Keratinocyte (primary cell): ENCODE data around the gene PTPRN2. TPM values are rescaled to one million over a fixed set of nuclear protein-coding genes. Genes with fewer than 3 reads are reported as not detected.

ENCODE experiments used
- DNase-seq: peaks from one replicate; pipeline ENCODE4 v3.0.0-alpha.2; 2011; ENCODE audit warnings: low read depth, missing footprints, low spot score
- FAIRE-seq: peaks from 2 replicates; lab custom pipeline; 2011; peaks lifted over from hg19 to GRCh38; lab: Jason Lieb, UNC
- H2AFZ ChIP-seq: 2 replicates; pipeline ENCODE4 v1.6.0; 2012; ENCODE audit warnings: low read length, control low read depth, inconsistent platforms; ENCODE audit not compliant: control insufficient read depth
- H3K27ac ChIP-seq: 2 replicates; pipeline ENCODE4 v1.5.1; 2011; ENCODE audit warnings: low read length; ENCODE audit not compliant: control insufficient read depth, insufficient read depth
- H3K27me3 ChIP-seq: 3 replicates; pipeline ENCODE4 v1.6.0; 2011; ENCODE audit warnings: low read length; ENCODE audit not compliant: control insufficient read depth, insufficient read depth; ENCODE audit errors: extremely low read depth
- H3K36me3 ChIP-seq, 2 experiments: 2 replicates in 1 of 2; 3 replicates in 1 of 2; pipeline ENCODE4 v1.5.1; 2011; ENCODE audit warnings: low read length in 2 of 2, mild to moderate bottlenecking in 1 of 2; ENCODE audit not compliant: control insufficient read depth in 2 of 2, insufficient read depth in 2 of 2; ENCODE audit errors: extremely low read depth in 1 of 2
- H3K4me1 ChIP-seq: 3 replicates; pipeline ENCODE4 v1.5.1; 2011; ENCODE audit warnings: low read length; ENCODE audit not compliant: control insufficient read depth, insufficient read depth; ENCODE audit errors: extremely low read depth
- H3K4me2 ChIP-seq: 3 replicates; pipeline ENCODE4 v1.6.0; 2011; ENCODE audit warnings: low read depth, low read length; ENCODE audit not compliant: control insufficient read depth, insufficient read depth; ENCODE audit errors: extremely low read depth
- H3K4me3 ChIP-seq, 3 experiments: fragments of 200-600 bp in 1 of 3; sonication (generic) in 1 of 3; 2 replicates in 2 of 3; 3 replicates in 1 of 3; pipeline ENCODE4 v1.5.1; 2011 to 2016; ENCODE audit warnings: low read length in 3 of 3, mild to moderate bottlenecking in 3 of 3, control low read depth in 2 of 3, inconsistent platforms in 1 of 3, low read depth in 1 of 3, mixed read lengths in 1 of 3, mixed run types in 1 of 3, moderate library complexity in 1 of 3; ENCODE audit not compliant: control insufficient read depth in 2 of 3, insufficient read depth in 2 of 3; ENCODE audit errors: extremely low read depth in 1 of 3
- H3K79me2 ChIP-seq: 2 replicates; pipeline ENCODE4 v1.6.0; 2012; ENCODE audit warnings: low read length; ENCODE audit not compliant: control insufficient read depth, insufficient read depth
- H3K9ac ChIP-seq: 3 replicates; pipeline ENCODE4 v1.6.0; 2011; ENCODE audit warnings: low read length; ENCODE audit not compliant: control insufficient read depth, insufficient read depth; ENCODE audit errors: extremely low read depth
- H3K9me1 ChIP-seq: 3 replicates; pipeline ENCODE4 v1.6.0; 2011; ENCODE audit warnings: low read length; ENCODE audit not compliant: control insufficient read depth, insufficient read depth; ENCODE audit errors: extremely low read depth
- H3K9me3 ChIP-seq: 2 replicates; pipeline ENCODE4 v1.5.1; 2012; ENCODE audit warnings: low read depth, low read length; ENCODE audit not compliant: control insufficient read depth
- H4K20me1 ChIP-seq: 3 replicates; pipeline ENCODE4 v1.6.0; 2011; ENCODE audit warnings: low read length; ENCODE audit not compliant: control insufficient read depth, insufficient read depth; ENCODE audit errors: extremely low read depth
- EZH2 ChIP-seq: IDR thresholded peaks from one replicate; pipeline ENCODE4 v1.6.1; 2012; ENCODE audit warnings: inconsistent platforms, mild to moderate bottlenecking, low read length, moderate library complexity
- dilution Hi-C: fragments of 300-500 bp; cut with MboI; formaldehyde crosslinking; loops from one replicate; pipeline ENCODE4 v1.7.0; 2020; ENCODE audit warnings: low sequenced_read_pairs; ENCODE audit not compliant: extremely low pct_ligation_motif_present
- polyA plus RNA-seq, 5 experiments: library from polyadenylated mRNA; depleted of rRNA in 3 of 5; stranded (reverse) in 3 of 5; stranded (forward) in 1 of 5; unstranded in 1 of 5; fragments of >200 nt; gene quantifications; 1 replicate in 1 of 5; 2 replicates in 3 of 5; 3 replicates in 1 of 5; pipeline versions ENCODE4 v1.2.1 to v1.2.3, GENCODE V29; 2011 to 2012; ENCODE audit warnings: missing spikeins in 2 of 5, low read depth in 1 of 5, low replicate concordance in 1 of 5
- TF ChIP-seq, protein P1 (sequence below), 3 experiments: IDR thresholded peaks in 1 of 3; conservative IDR thresholded peaks in 1 of 3; optimal IDR thresholded peaks in 1 of 3; 2 replicates in 2 of 3; 3 replicates in 1 of 3; pipeline versions ENCODE3 to v1.5.1; 2011; ENCODE audit warnings: low read length in 3 of 3, mild to moderate bottlenecking in 3 of 3, moderate library complexity in 2 of 3, control low read depth in 1 of 3, inconsistent platforms in 1 of 3; ENCODE audit not compliant: insufficient read depth in 2 of 3; ENCODE audit errors: extremely low read depth in 1 of 3

The PTPRN2 gene
- polyA plus RNA-seq, 1 donor (not counting 4 experiments of a cell fraction or from before 2014, with no cell fraction given): not detected

DNA sequence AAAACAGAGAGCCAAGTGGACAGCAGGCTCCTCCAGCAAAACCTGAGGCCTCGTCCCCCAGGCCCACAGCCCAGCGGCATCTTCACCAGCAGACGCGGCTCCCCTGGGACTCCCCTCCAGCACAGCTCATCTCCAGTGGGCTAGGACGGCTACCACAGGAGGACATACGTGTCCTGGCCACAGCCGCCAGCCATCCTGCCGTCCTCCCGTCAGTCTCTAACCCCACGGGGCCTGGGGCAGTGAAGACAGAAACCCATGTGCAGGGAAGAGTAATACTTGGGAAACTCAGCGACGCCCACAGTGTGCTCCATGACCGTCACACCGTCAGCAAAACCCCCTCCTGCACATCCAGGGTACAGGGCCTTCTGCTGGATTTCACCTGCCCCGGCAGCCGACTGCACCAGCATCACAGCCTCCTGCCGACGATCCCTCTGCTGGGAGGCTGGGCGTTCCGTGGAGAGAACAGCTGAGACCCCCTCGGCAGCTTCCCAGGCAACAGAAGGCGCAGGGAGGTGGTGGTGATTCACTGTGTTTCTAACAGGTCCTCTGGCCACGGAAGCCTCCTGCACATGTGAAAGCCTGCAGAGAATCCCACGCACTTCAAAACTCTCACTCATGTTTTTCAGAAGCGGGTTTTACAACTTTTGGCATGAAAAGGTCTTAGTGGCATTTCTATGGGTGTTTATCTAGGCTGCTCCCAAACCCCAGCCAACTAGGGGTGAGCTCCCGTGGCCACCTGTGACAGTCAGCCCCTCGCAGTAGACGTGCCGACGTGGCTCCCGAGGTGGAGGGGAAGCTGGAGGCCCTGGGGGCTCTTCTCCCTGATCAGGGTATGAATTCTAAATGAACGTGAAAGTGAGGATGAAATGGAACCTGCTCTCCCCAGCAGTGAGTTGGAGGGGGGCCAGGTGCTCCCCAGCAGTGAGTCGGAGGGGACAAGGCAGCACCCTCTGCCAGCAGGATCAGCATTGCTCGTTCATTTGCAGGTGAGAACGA, 513.5 kb downstream of the PTPRN2 start:
- FAIRE-seq (no peak), DNase-seq (no peak)
- H3K27me3 ChIP-seq: no peaks in the 10 kb centered on the region
- H3K4me2 ChIP-seq: no peak overlapping the region
- no peak overlapping the region for H3K27ac ChIP-seq
- H3K4me3 ChIP-seq: no peak overlapping the region
- H3K36me3 ChIP-seq: no peaks in the 10 kb centered on the region
- dilution Hi-C loops: no loop called here
- no peaks in the 10 kb centered on the region for H3K9me1 ChIP-seq
- H2AFZ ChIP-seq: no peak overlapping the region
- TF ChIP-seq, protein P1, sequence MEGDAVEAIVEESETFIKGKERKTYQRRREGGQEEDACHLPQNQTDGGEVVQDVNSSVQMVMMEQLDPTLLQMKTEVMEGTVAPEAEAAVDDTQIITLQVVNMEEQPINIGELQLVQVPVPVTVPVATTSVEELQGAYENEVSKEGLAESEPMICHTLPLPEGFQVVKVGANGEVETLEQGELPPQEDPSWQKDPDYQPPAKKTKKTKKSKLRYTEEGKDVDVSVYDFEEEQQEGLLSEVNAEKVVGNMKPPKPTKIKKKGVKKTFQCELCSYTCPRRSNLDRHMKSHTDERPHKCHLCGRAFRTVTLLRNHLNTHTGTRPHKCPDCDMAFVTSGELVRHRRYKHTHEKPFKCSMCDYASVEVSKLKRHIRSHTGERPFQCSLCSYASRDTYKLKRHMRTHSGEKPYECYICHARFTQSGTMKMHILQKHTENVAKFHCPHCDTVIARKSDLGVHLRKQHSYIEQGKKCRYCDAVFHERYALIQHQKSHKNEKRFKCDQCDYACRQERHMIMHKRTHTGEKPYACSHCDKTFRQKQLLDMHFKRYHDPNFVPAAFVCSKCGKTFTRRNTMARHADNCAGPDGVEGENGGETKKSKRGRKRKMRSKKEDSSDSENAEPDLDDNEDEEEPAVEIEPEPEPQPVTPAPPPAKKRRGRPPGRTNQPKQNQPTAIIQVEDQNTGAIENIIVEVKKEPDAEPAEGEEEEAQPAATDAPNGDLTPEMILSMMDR (optimal IDR thresholded peaks at IDR 0.05 in 1 of 3, IDR thresholded peaks at IDR 0.05 in 1 of 3, conservative IDR thresholded peaks at IDR 0.05 in 1 of 3; ENCODE audit: extremely low read depth in 1 of 3, insufficient read depth in 2 of 3, low read length in 3 of 3): no peak
- TF ChIP-seq EZH2: no peak
- no peak overlapping the region for H3K9ac ChIP-seq
- H4K20me1 ChIP-seq: no peaks in the 10 kb centered on the region
- H3K79me2 ChIP-seq: no peaks in the 10 kb centered on the region
- H3K9me3 ChIP-seq: peaks cover 16% of the 10 kb centered on the region
- H3K4me1 ChIP-seq: no peaks in the 10 kb centered on the region

DNA sequence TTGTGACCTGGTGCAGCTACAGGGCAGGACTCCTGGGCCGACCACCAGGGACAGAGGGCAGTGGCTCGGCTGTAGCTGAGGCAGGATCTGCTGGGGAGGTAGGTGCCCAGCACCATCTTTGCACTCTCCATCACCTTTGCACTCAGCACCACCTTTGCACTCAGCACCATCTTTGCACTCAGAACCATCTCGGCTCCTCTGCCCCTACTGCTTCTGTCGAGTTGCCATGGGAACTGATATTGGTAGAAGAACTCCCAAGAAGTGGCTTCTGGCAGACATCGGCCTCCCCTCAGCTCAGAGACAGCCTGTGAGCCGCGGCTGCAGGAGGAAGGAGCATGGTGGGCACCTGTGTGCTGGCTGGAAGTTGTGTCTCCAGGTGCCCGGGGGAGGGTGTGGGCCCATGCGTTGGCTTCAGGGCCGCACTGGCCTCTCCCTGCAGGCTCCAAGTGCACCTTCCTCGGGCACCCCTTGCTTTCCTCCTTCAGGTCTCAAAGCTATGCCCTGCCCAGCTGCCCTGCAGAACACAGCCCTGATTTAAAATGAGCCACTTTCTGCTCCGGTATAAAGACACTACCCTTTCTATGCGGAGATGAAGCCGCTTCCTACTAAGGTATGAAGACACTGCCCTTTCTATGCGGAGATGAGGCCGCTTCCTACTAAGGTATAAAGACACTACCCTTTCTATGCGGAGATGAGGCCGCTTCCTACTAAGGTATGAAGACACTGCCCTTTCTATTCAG, 514.5 kb downstream of the PTPRN2 start:
- Histone ChIP-seq H3K27me3 (no peaks in the 10 kb centered on the region), H3K9me1 (no peaks in the 10 kb centered on the region), H3K36me3 (no peaks in the 10 kb centered on the region), H3K27ac (no peak overlapping the region), H3K9ac (no peak overlapping the region), H3K4me3 (no peak overlapping the region), H3K79me2 (no peaks in the 10 kb centered on the region), H4K20me1 (no peaks in the 10 kb centered on the region), H3K4me2 (no peak overlapping the region), H3K4me1 (no peaks in the 10 kb centered on the region), H3K9me3 (peaks cover 15% of the 10 kb centered on the region), H2AFZ (no peak overlapping the region)
- DNase-seq (no peak), FAIRE-seq (no peak)
- no peak for TF ChIP-seq EZH2
- TF ChIP-seq, protein P1 (optimal IDR thresholded peaks at IDR 0.05 in 1 of 3, IDR thresholded peaks at IDR 0.05 in 1 of 3, conservative IDR thresholded peaks at IDR 0.05 in 1 of 3; ENCODE audit: extremely low read depth in 1 of 3, insufficient read depth in 2 of 3, low read length in 3 of 3): no peak
- dilution Hi-C loops: no loop called here
